Natural killer cell treated with Interleukin-12 subunit alpha and Interleukin-12 subunit beta and Interleukin-15 and Interleukin-18, amount 100 ng/mL, for 72 hours (primary cell): ENCODE data around the gene SALL3. TPM values are rescaled to one million over a fixed set of nuclear protein-coding genes. Genes with fewer than 3 reads are reported as not detected.

Source experiments
- ATAC-seq, 2 donors: fragments of 150-1000 bp; cut with Tn5 transposase in 1 of 2; sonication (Bioruptor Pico), chemical (Tn5 transposase) in 1 of 2; 2 replicates each; pipeline ENCODE4 v1.10.0; 2021
- DNase-seq: peaks from one replicate; pipeline ENCODE4 v3.0.0; 2022; ENCODE audit warnings: low spot score
- H3K27ac Mint-ChIP-seq, 2 donors: 1 replicate in 1 of 2; 2 replicates in 1 of 2; pipeline ENCODE4 v1.8.0; 2022; ENCODE audit warnings: mixed read lengths in 2 of 2, mild to moderate bottlenecking in 1 of 2, moderate library complexity in 1 of 2
- H3K27me3 Mint-ChIP-seq, 2 donors: 1 replicate in 1 of 2; 2 replicates in 1 of 2; pipeline ENCODE4 v1.8.0; 2022; ENCODE audit warnings: mixed read lengths in 2 of 2
- H3K36me3 Mint-ChIP-seq: one replicate; pipeline ENCODE4 v1.8.0; 2022; ENCODE audit warnings: mixed read lengths
- H3K4me1 Mint-ChIP-seq, 2 donors: 1 replicate in 1 of 2; 2 replicates in 1 of 2; pipeline ENCODE4 v1.8.0; 2022; ENCODE audit warnings: low read depth in 2 of 2, mixed read lengths in 2 of 2, mild to moderate bottlenecking in 1 of 2
- H3K4me3 Mint-ChIP-seq: one replicate; pipeline ENCODE4 v1.8.0; 2022; ENCODE audit warnings: mixed read lengths
- H3K9me3 Mint-ChIP-seq: 2 replicates; pipeline ENCODE4 v1.8.0; 2022; ENCODE audit warnings: mixed read lengths
- total RNA-seq, 2 donors: library from RNA; stranded (reverse); gene quantifications; one replicate each; pipeline ENCODE4 v1.2.3, GENCODE V29; 2022

SALL3 gene
- total RNA-seq, 2 donors from 2014 or later, result not detected

DNA sequence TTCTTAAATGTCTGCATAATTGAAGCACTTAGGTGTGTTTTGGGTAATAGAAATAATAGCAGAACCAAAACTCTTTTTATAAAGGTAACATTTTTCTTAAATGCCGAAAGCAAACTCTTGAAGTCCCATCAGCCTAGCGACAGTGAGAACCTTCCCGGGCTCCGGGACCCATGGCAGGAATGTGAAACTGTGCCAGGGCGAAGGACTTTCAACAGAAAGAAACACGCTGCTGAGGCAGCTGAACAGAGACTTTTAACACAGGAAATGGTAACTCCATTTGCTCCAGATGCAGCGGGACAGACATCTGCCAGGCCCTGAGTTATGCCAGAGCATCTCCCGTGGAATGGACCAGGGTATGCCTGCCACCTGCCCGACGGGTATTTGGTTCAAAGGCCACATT, 34.3 kb downstream of the SALL3 start:
- H3K4me1 Mint-ChIP-seq, result no peaks in the 10 kb centered on the region
- H3K36me3 Mint-ChIP-seq, result no peaks in the 10 kb centered on the region
- no peak overlapping the region for H3K27ac Mint-ChIP-seq
- no peaks in the 10 kb centered on the region for H3K9me3 Mint-ChIP-seq
- ATAC-seq, result no peak
- H3K27me3 Mint-ChIP-seq, result peaks cover 8 to 15% of the 10 kb centered on the region in 2 donors
- DNase-seq, result no peak
- H3K4me3 Mint-ChIP-seq, result no peak overlapping the region

DNA sequence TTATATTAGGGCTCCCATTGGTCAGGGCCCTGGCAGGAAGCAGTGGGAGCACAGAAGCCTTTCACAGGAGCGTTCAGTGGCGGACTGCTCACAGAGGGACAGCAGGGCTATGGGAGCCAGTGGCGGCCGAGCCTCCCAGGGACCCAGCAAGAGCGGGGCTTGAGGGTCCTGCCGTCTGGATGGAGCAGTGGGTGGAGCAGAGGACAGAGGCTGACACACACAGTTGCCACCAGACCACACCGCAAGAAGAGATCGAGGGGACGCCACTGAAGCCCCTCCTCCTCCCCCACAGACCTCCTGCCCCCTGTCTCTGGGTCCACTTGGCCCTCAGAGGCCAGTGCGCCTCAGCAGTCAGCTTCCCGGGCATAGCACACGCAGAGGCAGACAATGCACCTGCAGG, 39.3 kb downstream of the SALL3 start:
- Mint-ChIP-seq H3K36me3 (no peaks in the 10 kb centered on the region), H3K4me3 (no peak overlapping the region), H3K9me3 (no peaks in the 10 kb centered on the region), H3K27ac (no peak overlapping the region), H3K4me1 (no peaks in the 10 kb centered on the region), H3K27me3 (peaks cover 7 to 8% of the 10 kb centered on the region in 2 donors)
- no peak for ATAC-seq
- no peak for DNase-seq

DNA sequence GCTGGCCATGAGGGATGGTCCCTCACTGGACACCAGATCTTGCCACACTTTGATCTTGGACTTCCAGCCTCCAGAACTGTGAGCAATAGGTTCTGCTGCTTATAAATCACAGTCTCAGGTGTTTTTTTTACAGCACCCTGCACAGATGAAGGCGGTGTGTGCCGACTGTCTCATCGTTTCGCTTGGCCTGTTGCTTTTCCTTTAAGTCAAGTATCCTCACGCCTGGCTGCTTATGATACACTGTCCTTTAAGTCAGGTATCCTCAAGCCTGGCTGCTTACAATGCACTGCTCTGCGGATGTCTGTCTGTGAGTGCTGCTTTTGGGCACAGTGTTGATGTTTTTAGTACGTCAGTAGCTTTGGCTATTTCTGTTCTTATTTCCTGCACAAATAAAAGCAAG, 40.3 kb downstream of the SALL3 start:
- ATAC-seq (no peak), DNase-seq (no peak)
- H3K36me3 Mint-ChIP-seq, result no peaks in the 10 kb centered on the region
- no peak overlapping the region for H3K4me3 Mint-ChIP-seq
- no peaks in the 10 kb centered on the region for H3K9me3 Mint-ChIP-seq
- H3K27ac Mint-ChIP-seq, result no peak overlapping the region
- H3K27me3 Mint-ChIP-seq, result peaks cover 7 to 8% of the 10 kb centered on the region in 2 donors
- H3K4me1 Mint-ChIP-seq, result no peaks in the 10 kb centered on the region

DNA sequence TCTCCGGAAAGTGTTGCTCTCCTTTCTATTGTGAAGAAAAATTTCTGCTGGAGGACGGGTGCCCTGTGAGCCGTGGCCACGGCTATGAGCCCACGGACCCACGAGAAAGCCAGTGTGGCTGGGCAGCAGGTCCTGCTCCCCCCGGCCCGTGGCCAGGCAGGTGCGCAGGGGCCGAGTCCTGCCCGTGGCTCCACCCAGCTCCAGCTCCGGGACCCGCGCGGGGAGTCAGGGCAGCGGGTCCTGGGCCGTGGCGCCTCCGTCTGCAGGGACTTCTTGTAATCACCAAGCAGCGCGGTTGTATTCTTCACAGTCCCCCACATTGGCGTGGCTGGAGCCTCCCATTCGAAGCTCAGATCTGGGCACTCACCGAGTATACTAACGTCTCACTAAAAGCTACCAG, 43.0 kb downstream of the SALL3 start:
- ATAC-seq (no peak), DNase-seq (no peak)
- no peaks in the 10 kb centered on the region for H3K4me1 Mint-ChIP-seq
- peaks cover 0 to 10% of the 10 kb centered on the region in 2 donors for H3K27me3 Mint-ChIP-seq
- H3K9me3 Mint-ChIP-seq, result no peaks in the 10 kb centered on the region
- H3K36me3 Mint-ChIP-seq, result no peaks in the 10 kb centered on the region
- no peak overlapping the region for H3K4me3 Mint-ChIP-seq
- no peak overlapping the region for H3K27ac Mint-ChIP-seq

DNA sequence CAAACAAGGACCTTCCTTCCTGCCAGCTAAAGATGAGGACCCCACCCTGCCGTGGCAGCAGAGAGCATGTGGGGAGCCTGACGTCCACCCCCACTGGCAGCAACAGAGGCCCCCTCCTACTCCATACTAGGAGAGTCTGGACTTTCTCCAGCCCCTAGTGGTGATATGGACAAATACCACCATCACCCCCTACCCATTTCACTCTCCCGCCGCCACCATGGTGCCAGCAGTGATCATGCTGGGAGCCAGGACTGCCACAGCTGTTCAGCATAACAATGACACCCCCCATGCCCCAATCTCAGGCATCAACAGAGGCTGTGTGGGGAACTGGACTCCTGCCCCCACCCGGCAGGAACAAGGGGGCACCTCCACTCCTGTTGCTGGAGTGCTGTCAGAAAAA, 46.9 kb downstream of the SALL3 start:
- H3K9me3 Mint-ChIP-seq, result peaks cover 3% of the 10 kb centered on the region
- ATAC-seq (no peak), DNase-seq (no peak)
- H3K4me1 Mint-ChIP-seq, result no peaks in the 10 kb centered on the region
- H3K36me3 Mint-ChIP-seq, result peaks cover 6% of the 10 kb centered on the region
- H3K27ac Mint-ChIP-seq, result no peak overlapping the region
- H3K27me3 Mint-ChIP-seq, result peaks cover 0 to 6% of the 10 kb centered on the region in 2 donors
- H3K4me3 Mint-ChIP-seq, result no peak overlapping the region

DNA sequence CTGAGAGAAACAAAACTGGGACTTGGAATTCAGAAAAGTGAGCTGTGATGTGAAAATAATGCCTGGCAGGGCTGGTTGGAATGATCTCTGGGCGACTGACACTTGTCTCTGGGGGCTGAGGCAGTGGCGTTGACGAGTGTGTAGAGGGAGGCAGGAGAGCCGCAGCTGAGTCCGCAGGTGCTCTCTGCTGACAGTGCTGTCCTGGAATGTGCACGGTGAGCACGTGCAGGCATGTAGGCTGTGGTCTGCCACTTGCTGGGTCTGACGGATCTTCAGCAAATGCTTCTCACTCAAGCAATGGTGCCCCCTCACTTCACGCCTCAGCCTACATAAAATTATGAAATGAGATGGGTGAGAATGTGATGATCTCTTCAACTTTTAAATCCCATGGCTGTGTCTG, 51.1 kb downstream of the SALL3 start:
- no peaks in the 10 kb centered on the region for H3K4me1 Mint-ChIP-seq
- no peak overlapping the region for H3K27ac Mint-ChIP-seq
- peaks cover 3% of the 10 kb centered on the region for H3K9me3 Mint-ChIP-seq
- no peak for ATAC-seq
- peaks cover 6% of the 10 kb centered on the region for H3K36me3 Mint-ChIP-seq
- H3K4me3 Mint-ChIP-seq, result no peak overlapping the region
- no peak for DNase-seq
- peaks cover 0 to 10% of the 10 kb centered on the region in 2 donors for H3K27me3 Mint-ChIP-seq

DNA sequence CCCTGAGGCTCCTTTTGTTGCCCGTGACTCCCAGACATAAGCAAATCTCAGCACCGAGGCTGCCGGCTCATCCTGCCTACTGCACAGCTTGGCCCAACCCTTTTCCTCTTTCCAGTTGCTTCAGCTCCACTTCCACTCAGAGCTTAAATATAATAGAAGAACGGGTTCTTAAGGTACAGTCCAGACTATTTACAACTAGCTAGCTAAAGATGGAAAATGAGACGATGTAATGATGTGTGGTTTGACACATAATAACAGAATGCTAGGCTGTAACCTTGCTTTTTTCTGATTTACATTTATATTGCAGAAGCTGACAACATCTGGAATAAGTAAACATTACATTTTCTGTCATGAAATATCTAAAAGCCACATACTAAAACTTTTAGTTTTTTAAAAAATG, 62.7 kb downstream of the SALL3 start:
- H3K4me3 Mint-ChIP-seq, result no peak overlapping the region
- DNase-seq (no peak), ATAC-seq (no peak)
- H3K4me1 Mint-ChIP-seq, result no peaks in the 10 kb centered on the region
- H3K9me3 Mint-ChIP-seq, result no peaks in the 10 kb centered on the region
- no peak overlapping the region for H3K27ac Mint-ChIP-seq
- H3K36me3 Mint-ChIP-seq, result no peaks in the 10 kb centered on the region
- peaks cover 0 to 12% of the 10 kb centered on the region in 2 donors for H3K27me3 Mint-ChIP-seq

DNA sequence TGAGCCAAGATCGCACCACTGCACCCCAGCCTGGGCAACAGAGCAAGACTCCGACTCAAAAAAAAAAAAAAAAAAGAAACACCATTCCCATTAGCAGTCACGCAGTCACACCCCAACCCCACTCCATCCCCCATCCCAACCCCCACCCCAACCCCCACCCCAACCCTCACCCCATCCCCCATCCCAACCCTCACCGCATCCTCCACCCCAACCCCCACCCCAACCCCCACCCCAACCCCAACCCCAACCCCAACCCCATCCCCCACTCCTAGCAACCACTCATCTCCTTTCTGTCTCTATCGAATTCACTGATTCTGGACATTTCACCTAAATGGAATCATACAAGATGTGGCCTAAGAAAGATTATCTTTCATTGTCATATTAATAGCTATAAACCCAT, 63.7 kb downstream of the SALL3 start:
- no peak for ATAC-seq
- no peaks in the 10 kb centered on the region for H3K36me3 Mint-ChIP-seq

DNA sequence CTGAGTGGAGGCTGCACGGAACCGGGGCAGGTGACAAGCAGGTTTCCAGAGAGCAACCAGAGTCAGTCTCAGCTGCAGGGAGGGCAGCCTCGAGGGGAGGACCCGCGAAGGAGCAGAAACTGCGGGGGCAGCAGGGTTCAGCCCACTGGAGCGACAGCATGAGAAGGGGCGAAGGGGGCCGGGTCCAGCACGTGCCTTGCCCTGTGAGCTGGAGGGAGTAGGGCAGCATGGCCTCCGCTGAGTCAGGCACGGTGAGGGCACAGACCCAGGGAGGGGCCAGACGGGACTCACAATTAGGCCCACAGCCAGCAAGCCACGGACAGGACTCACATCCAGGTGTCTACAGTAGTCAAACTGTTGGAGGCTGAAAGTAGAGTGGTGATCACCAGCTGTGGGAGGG, 66.9 kb downstream of the SALL3 start:
- peak; percentile 37 to 43 for ATAC-seq
- peaks cover 0 to 2% of the 10 kb centered on the region in 2 donors for H3K27me3 Mint-ChIP-seq
- H3K27ac Mint-ChIP-seq, result no peak overlapping the region
- no peak overlapping the region for H3K4me3 Mint-ChIP-seq
- H3K9me3 Mint-ChIP-seq, result no peaks in the 10 kb centered on the region
- no peaks in the 10 kb centered on the region for H3K4me1 Mint-ChIP-seq
- no peak for DNase-seq
- no peaks in the 10 kb centered on the region for H3K36me3 Mint-ChIP-seq

More for the DNA sequence above, 63.7 kb downstream of the SALL3 start:
- Mint-ChIP-seq H3K4me1 (no peaks in the 10 kb centered on the region), H3K4me3 (no peak overlapping the region), H3K27ac (no peak overlapping the region), H3K9me3 (no peaks in the 10 kb centered on the region), H3K27me3 (peaks cover 0 to 9% of the 10 kb centered on the region in 2 donors)
- DNase-seq, result no peak

DNA sequence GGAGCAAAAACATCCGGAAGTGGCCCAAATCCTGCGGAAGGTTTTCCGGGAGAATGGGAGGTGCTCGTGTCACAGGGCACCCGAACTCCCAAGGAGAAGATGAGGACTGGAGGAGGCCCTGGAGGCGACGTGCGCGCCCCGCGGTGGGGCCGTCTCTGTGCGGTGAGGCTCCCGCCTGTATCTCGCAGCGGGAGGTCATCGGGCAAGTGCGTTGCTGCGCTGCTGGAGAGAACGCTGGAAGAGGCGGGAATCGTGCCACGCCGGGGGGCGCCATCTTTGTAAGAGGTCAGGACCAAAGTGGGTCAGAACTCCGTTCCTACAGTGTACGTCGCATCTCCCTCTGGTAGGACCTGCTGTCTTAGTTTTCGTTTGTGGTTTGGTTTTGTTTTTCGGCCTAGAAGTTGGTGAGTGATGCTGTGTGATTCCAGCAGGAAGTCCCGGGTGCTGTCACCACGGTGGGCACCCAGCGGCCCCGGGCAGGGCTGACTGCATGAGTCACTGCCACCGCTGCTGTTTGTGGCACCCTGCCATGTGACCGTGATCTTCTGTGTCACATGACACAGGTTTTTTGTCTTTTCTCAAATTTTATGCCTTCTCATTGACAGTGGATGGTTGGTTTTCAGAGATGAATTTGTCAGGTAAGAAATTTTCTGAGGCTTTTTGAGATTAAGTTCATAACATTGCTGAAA, 68.1 kb downstream of the SALL3 start:
- Mint-ChIP-seq H3K27me3 (peaks cover 6 to 8% of the 10 kb centered on the region in 2 donors), H3K4me1 (no peaks in the 10 kb centered on the region), H3K27ac (no peak overlapping the region), H3K9me3 (no peaks in the 10 kb centered on the region), H3K36me3 (no peaks in the 10 kb centered on the region), H3K4me3 (no peak overlapping the region)
- DNase-seq, result no peak
- peak in 1 of 2 donors; percentile 5 for ATAC-seq

DNA sequence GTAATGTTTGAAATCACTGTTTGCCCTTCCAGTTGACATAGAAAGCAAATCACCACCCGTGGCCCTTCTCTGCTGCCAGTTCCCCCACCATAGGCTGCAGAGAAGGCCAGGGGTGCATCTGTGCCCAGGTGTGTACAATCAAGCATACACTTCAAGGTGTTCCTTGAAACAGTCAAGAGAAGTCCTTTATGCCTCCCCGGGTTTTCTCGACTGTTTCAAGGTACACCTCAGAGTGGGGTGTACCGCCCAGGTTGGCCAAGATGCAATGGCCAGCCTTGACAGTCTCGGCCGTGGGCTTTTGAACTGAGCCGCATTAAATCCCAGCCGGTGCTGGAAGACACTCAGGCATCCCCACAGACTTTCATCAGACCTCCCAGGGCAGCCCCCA, 68.6 kb downstream of the SALL3 start:
- Mint-ChIP-seq H3K9me3 (no peaks in the 10 kb centered on the region), H3K27ac (no peak overlapping the region), H3K36me3 (no peaks in the 10 kb centered on the region), H3K4me3 (no peak overlapping the region), H3K27me3 (peaks cover 6 to 9% of the 10 kb centered on the region in 2 donors), H3K4me1 (no peaks in the 10 kb centered on the region)
- no peak for DNase-seq
- ATAC-seq, result peak in 1 of 2 donors; percentile 4

DNA sequence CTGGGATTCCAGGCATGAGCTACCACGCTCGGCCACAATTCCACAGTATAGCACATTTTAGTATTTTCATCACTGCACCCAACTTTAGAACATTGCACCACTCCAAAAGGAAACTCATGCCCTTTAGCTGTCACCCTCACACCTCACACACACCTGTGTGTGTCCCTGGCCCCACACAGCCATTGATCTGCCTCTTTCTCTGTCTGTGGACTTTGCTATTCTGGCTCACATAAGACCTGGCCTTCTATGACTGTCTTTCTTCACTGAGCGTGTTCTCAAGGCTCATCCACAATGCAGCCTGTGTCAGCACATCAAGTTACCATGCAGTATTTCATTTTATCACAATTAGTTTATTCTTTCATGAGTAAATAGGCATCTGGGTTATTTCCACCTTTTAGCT, 69.9 kb downstream of the SALL3 start:
- Mint-ChIP-seq H3K27me3 (peaks cover 12 to 17% of the 10 kb centered on the region in 2 donors), H3K4me1 (no peaks in the 10 kb centered on the region), H3K4me3 (no peak overlapping the region), H3K9me3 (no peaks in the 10 kb centered on the region), H3K27ac (no peak overlapping the region), H3K36me3 (no peaks in the 10 kb centered on the region)
- no peak for ATAC-seq
- no peak for DNase-seq
